ENCODE measurements around the gene POM121C. TPM values are rescaled to one million over a fixed set of nuclear protein-coding genes. Genes with fewer than 3 reads are reported as not detected.
"Not testable (repeated sequence)": the region's sequence is repeated elsewhere in the genome, so short reads cannot be mapped to it uniquely, and the experiment has no call there.

Gene POM121C
- total and polyA plus RNA-seq, 2 experiments from 2014 or later, result 41.5 to 44.0 TPM

DNA sequence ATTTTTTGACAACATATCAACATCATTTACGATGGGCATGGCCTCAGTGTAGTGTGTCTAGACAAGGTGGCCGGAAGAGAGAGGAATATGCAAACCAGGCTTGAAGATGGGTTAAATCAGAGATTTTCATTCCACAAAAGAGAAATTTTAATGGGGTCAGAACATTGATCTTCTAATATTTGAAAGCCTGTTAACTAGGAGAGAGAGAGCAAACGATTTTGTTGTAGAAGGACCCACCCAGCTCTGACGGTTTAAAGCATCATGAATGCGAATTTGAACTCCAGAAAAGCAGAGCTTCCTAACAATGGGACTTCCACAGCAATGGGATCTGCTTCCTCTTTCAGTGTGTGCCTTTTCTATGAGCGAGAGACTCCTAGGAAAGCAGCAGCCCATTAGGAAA, 5.9 kb upstream of the POM121C start, which contains the start of gene SPDYE5:
TSS of gene SPDYE5 (plus strand) at position 301 of the 400 bp plus-strand sequence. CDS start 1,728 bp downstream, outside the sequence.
- H3K27me3 Mint-ChIP-seq (ENCODE audit: insufficient read depth, low read depth, poor library complexity); H3K9me3 Mint-ChIP-seq; H3K9me2 ChIP-seq (ENCODE audit: insufficient read depth); H3K36me3 ChIP-seq (ENCODE audit: insufficient read depth); H3K27ac ChIP-seq (ENCODE audit: low read depth); H3K4me3 ChIP-seq; H3K4me3 Mint-ChIP-seq; H3K4me1 Mint-ChIP-seq; H2AFZ ChIP-seq; H3K4me2 ChIP-seq; H3F3A ChIP-seq (replicated peaks; ENCODE audit: low read depth); H3K79me2 ChIP-seq (replicated peaks; ENCODE audit: insufficient read depth); H3K27me3 ChIP-seq (ENCODE audit: insufficient read depth); H4K20me1 ChIP-seq (replicated peaks; ENCODE audit: insufficient read depth); ATAC-seq; H3K4me1 ChIP-seq (ENCODE audit: insufficient read depth); H3K36me3 Mint-ChIP-seq (ENCODE audit: low read depth); DNase-seq (ENCODE audit: low spot score); H3K27ac Mint-ChIP-seq: not testable (repeated sequence)

- not testable (repeated sequence) for H3K9me3 Mint-ChIP-seq; H3K36me3 ChIP-seq (ENCODE audit: insufficient read depth); H3K9me2 ChIP-seq (ENCODE audit: insufficient read depth); H2AFZ ChIP-seq; H3K27me3 Mint-ChIP-seq (ENCODE audit: insufficient read depth, low read depth, poor library complexity); H3K4me1 Mint-ChIP-seq; H3F3A ChIP-seq (replicated peaks; ENCODE audit: low read depth); H3K4me1 ChIP-seq (ENCODE audit: insufficient read depth); H4K20me1 ChIP-seq (replicated peaks; ENCODE audit: insufficient read depth); H3K27me3 ChIP-seq (ENCODE audit: insufficient read depth)
- Mint-ChIP-seq H3K4me3 (peak overlapping the region; percentile 95), H3K36me3 (ENCODE audit: low read depth) (peaks cover 10% of the 10 kb centered on the region), H3K27ac (peak overlapping the region; percentile 80)
- DNase-seq (ENCODE audit: low spot score) (peak; percentile 9), ATAC-seq (peak; percentile 11)
- H3K4me3 ChIP-seq, result peak overlapping the region; percentile 80
- peak overlapping the region; percentile 76; the same call in 1 of the 2 replicates for H3K27ac ChIP-seq (ENCODE audit: low read depth)
- peaks cover 12% of the 10 kb centered on the region for H3K79me2 ChIP-seq (replicated peaks; ENCODE audit: insufficient read depth)
- peak overlapping the region; percentile 76 for H3K4me2 ChIP-seq
These were observed 632 bp downstream of the POM121C start for GRCh38 chr7:75485355-75485978.

DNA sequence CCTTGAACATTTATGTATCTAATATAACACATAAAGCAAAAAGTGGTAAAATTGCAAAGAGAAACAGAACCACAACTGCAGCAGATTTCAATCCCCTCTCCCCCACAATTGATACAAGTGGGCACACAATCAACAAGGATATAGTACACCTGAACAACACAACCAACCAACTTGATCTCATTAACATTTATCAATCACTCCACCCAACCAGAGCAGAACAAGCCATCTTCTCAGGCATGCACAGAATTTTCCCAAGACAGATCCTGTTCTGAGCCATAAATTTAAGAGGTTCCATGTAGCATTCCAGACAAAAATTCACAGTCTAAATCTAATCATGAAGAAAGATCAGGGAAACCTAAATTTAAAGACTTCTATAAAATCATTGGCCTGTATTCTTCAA, 5.8 kb downstream of the POM121C start:
- not testable (repeated sequence) for H3F3A ChIP-seq (replicated peaks; ENCODE audit: low read depth); H3K4me1 ChIP-seq (ENCODE audit: insufficient read depth); H2AFZ ChIP-seq; H3K27ac ChIP-seq (ENCODE audit: low read depth); H3K36me3 Mint-ChIP-seq (ENCODE audit: low read depth); DNase-seq (ENCODE audit: low spot score); H3K4me2 ChIP-seq; H3K27me3 ChIP-seq (ENCODE audit: insufficient read depth); H3K27me3 Mint-ChIP-seq (ENCODE audit: insufficient read depth, low read depth, poor library complexity); H3K27ac Mint-ChIP-seq; H3K4me1 Mint-ChIP-seq; ATAC-seq; H3K36me3 ChIP-seq (ENCODE audit: insufficient read depth); H4K20me1 ChIP-seq (replicated peaks; ENCODE audit: insufficient read depth); H3K9me2 ChIP-seq (ENCODE audit: insufficient read depth); H3K4me3 Mint-ChIP-seq; H3K9me3 Mint-ChIP-seq; H3K4me3 ChIP-seq
- peaks cover 22% of the 10 kb centered on the region for H3K79me2 ChIP-seq (replicated peaks; ENCODE audit: insufficient read depth)

DNA sequence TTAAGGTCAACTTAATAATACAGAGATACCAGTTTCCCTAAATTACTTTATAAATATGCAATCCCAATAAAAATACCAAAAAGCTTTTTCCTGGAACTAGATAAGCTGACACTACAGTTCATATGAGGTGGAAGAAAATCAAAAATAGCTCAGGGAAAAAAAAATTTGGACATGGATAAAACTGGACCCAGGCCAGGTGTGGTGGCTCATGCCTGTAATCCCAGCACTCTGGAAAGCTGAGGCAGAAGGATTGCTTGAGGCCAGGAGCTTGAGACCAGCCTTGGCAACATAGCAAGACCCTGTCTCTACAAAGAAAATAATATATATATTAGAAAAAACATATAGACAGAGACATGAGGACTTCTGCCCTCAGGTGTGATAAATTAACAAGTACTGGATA, 8.6 kb downstream of the POM121C start:
- not testable (repeated sequence) for H4K20me1 ChIP-seq (replicated peaks; ENCODE audit: insufficient read depth); H3K4me3 Mint-ChIP-seq; H3K27me3 ChIP-seq (ENCODE audit: insufficient read depth); H3F3A ChIP-seq (replicated peaks; ENCODE audit: low read depth); DNase-seq (ENCODE audit: low spot score); H3K9me2 ChIP-seq (ENCODE audit: insufficient read depth); H3K27me3 Mint-ChIP-seq (ENCODE audit: insufficient read depth, low read depth, poor library complexity); H3K4me2 ChIP-seq; H3K27ac Mint-ChIP-seq; H3K36me3 ChIP-seq (ENCODE audit: insufficient read depth); H3K4me3 ChIP-seq; H3K27ac ChIP-seq (ENCODE audit: low read depth); H3K9me3 Mint-ChIP-seq; H3K4me1 ChIP-seq (ENCODE audit: insufficient read depth); H2AFZ ChIP-seq; ATAC-seq; H3K4me1 Mint-ChIP-seq
- peaks cover 17% of the 10 kb centered on the region for H3K79me2 ChIP-seq (replicated peaks; ENCODE audit: insufficient read depth)
- H3K36me3 Mint-ChIP-seq (ENCODE audit: low read depth), result peaks cover 16% of the 10 kb centered on the region; the same call in 2 of the 3 replicates

GRCh38 chr7:75470166-75470565, 15.9 kb downstream of the POM121C start:
- H4K20me1 ChIP-seq (replicated peaks; ENCODE audit: insufficient read depth); H3F3A ChIP-seq (replicated peaks; ENCODE audit: low read depth); H3K27me3 ChIP-seq (ENCODE audit: insufficient read depth); H3K36me3 ChIP-seq (ENCODE audit: insufficient read depth); H3K4me1 ChIP-seq (ENCODE audit: insufficient read depth); H3K27ac Mint-ChIP-seq; DNase-seq (ENCODE audit: low spot score); H3K4me2 ChIP-seq; ATAC-seq; H3K27ac ChIP-seq (ENCODE audit: low read depth); H3K4me3 Mint-ChIP-seq; H3K79me2 ChIP-seq (replicated peaks; ENCODE audit: insufficient read depth); H2AFZ ChIP-seq; H3K4me3 ChIP-seq; H3K9me3 Mint-ChIP-seq; H3K9me2 ChIP-seq (ENCODE audit: insufficient read depth); H3K4me1 Mint-ChIP-seq; H3K27me3 Mint-ChIP-seq (ENCODE audit: insufficient read depth, low read depth, poor library complexity): not testable (repeated sequence)
- peaks cover 55% of the 10 kb centered on the region for H3K36me3 Mint-ChIP-seq (ENCODE audit: low read depth)

- not testable (repeated sequence) for H3K27ac ChIP-seq (ENCODE audit: low read depth); H3K27ac Mint-ChIP-seq; H3K27me3 Mint-ChIP-seq (ENCODE audit: insufficient read depth, low read depth, poor library complexity); H3K4me3 ChIP-seq; H3K27me3 ChIP-seq (ENCODE audit: insufficient read depth); H2AFZ ChIP-seq; H3F3A ChIP-seq (replicated peaks; ENCODE audit: low read depth); H3K9me3 Mint-ChIP-seq; H3K4me1 Mint-ChIP-seq; H3K4me2 ChIP-seq; H3K4me3 Mint-ChIP-seq; H3K36me3 Mint-ChIP-seq (ENCODE audit: low read depth); H3K9me2 ChIP-seq (ENCODE audit: insufficient read depth); DNase-seq (ENCODE audit: low spot score); H3K4me1 ChIP-seq (ENCODE audit: insufficient read depth); H3K79me2 ChIP-seq (replicated peaks; ENCODE audit: insufficient read depth); H3K36me3 ChIP-seq (ENCODE audit: insufficient read depth); ATAC-seq; H4K20me1 ChIP-seq (replicated peaks; ENCODE audit: insufficient read depth)
These were observed 25.6 kb downstream of the POM121C start for GRCh38 chr7:75460541-75460940.

GRCh38 chr7:75458034-75458433, 28.1 kb downstream of the POM121C start:
- H3K79me2 ChIP-seq (replicated peaks; ENCODE audit: insufficient read depth); H3K27me3 ChIP-seq (ENCODE audit: insufficient read depth); H3K27me3 Mint-ChIP-seq (ENCODE audit: insufficient read depth, low read depth, poor library complexity); H3K27ac ChIP-seq (ENCODE audit: low read depth); H3K4me2 ChIP-seq; DNase-seq (ENCODE audit: low spot score); ATAC-seq; H3K4me1 Mint-ChIP-seq; H2AFZ ChIP-seq; H3K9me2 ChIP-seq (ENCODE audit: insufficient read depth); H3K36me3 Mint-ChIP-seq (ENCODE audit: low read depth); H4K20me1 ChIP-seq (replicated peaks; ENCODE audit: insufficient read depth); H3K27ac Mint-ChIP-seq; H3K36me3 ChIP-seq (ENCODE audit: insufficient read depth); H3K4me1 ChIP-seq (ENCODE audit: insufficient read depth); H3F3A ChIP-seq (replicated peaks; ENCODE audit: low read depth); H3K4me3 Mint-ChIP-seq; H3K9me3 Mint-ChIP-seq; H3K4me3 ChIP-seq: not testable (repeated sequence)
